Esophagus squamous epithelium (tissue), 4 donors: Measurements from ENCODE around the gene SKAP1.
"Not testable (repeated sequence)": the region's sequence is repeated elsewhere in the genome, so short reads cannot be mapped to it uniquely, and the experiment has no call there.

Source experiments
- CTCF ChIP-seq, 6 experiments: fragments of 450-650 bp in 4 of 6; fragments of 200-600 bp in 2 of 6; sonication (generic) in 2 of 6; IDR thresholded peaks; one replicate each; pipeline ENCODE4 v1.5.1; 2016 to 2019; ENCODE audit warnings: antibody characterized with exemption in 6 of 6, mild to moderate bottlenecking in 4 of 6, moderate library complexity in 4 of 6
- POLR2A ChIP-seq, 4 donors: fragments of 450-650 bp; IDR thresholded peaks; one replicate each; pipeline ENCODE4 v1.6.1; 2017; ENCODE audit warnings: antibody characterized with exemption in 4 of 4, mild to moderate bottlenecking in 4 of 4, moderate library complexity in 3 of 4

- TF ChIP-seq CTCF, POLR2A (IDR thresholded peaks at IDR 0.05): not testable (repeated sequence)
Observed at GRCh38 chr17:48422060-48422459, 8.0 kb downstream of the SKAP1 start.
